ENCODE results near the gene PROSER2.

PROSER2 gene

DNA sequence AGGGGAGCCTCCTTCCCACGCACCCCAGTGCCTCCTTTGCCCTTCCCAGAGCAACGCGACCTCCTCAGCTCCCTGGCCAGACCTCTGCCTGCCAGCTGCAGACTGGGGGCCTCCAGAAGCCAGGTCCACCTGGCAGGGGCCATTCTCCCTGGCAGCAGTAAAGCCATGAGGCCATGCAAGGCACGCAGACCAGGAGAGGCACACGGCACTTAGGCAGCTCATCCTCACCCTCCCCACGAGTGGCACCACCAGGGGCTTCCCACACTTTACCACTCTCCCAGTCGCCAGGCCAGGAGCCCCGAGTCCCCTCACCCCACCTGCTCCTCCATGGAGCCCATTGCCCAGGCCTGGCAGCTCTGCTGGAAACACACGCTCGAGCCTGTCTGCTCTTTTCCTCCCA, 85.4 kb downstream of the PROSER2 start:
- no peak for DNase-seq (ENCODE audit: low spot score)

DNA sequence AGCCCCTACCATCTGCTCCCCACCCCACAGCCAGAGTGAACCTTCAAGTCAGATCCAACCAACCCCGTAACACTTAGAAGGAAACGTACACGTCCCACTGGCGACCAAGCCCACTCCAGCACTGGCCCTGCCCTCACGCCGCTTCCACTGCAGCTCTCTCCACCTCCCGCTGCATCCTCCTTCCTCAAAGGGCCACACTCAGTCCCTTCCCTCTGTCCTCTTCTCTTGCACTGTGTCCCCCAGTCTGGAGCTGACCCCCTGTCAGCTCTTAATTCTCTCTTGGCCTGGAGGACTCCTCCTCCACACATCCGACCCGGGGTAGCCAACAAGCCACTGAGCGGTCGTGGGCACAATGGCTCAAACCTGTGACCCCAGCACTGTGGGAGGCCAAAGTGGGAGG, 85.8 kb downstream of the PROSER2 start:
- DNase-seq (ENCODE audit: low spot score) = no peak

DNA sequence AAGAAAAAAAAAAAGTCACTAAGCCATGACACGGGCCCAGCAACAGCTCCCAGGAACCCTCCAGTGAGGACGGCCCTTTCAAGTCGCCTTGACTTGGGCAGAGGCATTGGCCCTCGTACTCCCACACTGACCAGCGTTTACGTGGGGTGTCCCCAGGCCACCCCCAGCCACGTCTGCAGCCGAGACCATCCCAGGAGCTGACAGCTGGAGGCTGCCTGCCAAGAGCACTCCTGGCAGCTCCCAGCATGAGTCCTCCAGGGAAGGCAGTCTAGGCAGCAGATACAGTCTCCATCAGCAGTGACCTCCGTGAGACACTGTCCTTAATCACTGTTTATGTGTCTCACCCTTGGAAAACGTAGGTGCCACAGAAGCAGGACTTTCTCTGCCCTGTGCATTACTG, 86.5 kb downstream of the PROSER2 start:
- no peak for DNase-seq (ENCODE audit: low spot score)

DNA sequence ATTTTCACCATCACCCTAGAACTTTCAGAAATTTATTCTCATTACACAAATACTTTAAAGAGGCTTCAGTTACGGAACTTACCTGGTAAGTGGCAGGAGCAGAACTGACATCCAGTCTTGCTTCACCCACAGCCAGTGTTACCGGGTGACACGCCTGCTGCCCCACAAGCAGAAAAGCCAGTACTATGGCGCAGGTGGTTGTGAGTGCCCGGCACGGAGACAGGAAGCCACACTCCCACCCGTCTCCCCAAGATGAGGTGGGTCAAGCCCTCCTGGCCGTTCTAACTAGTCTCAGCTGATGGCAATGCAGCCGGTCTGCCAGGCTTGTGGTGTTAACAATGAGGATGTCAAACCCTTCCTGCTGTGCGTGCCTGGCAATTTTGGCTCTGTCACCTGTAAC, 86.9 kb downstream of the PROSER2 start:
- no peak for DNase-seq (ENCODE audit: low spot score)

DNA sequence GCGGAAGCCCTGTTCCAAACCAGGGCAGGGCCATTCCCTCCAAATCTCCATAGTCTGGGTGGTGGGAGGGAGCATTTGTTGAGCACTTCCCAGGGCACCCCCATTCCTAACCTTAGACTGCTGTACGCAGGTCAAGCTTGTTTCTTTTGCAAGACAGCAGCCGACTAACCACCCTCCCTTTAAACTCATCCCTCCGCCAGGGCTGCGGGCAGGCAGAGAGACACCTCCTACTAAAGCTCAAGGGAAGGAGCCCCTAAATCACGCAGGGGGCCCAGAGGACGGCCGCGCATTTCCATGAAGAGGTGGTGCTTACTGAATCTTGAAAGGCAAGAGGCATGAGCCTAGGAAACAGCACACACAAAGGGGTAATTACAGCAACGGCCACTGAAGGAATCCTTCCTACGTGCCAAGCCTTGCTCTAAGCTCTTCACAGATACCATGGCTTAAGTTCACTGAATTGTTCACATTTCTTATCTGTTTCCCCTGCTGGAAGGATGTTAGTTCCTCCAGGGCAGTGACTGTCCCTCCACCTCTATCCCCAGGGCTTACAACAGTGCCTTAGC, 90.0 kb downstream of the PROSER2 start:
- DNase-seq (ENCODE audit: low spot score) = no peak

DNA sequence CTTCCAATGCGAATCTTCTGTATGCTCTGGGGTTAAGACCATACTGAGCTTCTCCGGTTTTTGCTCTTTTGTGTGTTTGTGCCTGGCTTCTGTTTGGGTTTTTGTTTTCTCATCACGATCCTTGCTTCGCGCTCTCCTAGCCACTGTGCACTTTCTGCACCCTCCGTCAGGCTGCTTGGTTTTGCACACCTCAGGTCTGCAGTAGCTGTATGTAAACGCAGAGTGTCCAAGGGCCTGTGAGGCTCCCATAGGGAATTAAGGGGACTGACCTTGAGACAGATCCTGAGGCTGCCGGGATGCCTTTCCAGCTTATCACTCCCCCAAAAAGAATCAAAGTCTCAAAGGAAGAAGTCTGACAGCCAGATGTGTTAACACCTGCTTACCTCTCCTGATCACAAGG, 95.2 kb downstream of the PROSER2 start:
- DNase-seq (ENCODE audit: low spot score) = no peak

DNA sequence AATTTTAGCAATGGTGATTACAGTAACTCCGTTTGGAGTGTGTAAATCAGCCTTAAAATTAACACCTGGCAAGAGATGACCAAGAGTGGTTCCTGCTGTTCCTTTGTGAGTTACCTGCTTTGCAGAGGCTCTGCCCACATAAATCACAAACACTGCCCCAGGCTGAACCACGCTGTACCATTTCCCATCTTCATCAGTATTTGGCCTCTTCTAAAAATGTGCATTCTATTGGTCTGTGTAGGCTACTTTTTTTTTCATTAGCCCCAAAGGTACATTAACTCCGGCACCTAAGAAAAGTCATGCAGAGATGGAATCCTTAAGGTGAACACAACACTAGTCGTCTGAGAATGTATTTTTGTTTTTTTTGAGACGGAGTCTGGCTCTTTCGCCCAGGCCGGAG, 96.1 kb downstream of the PROSER2 start:
- DNase-seq (ENCODE audit: low spot score) = no peak
